Type B pancreatic cell (in vitro differentiated cells): Measurements from ENCODE around the gene TIGD7. TPM values are rescaled to one million over a fixed set of nuclear protein-coding genes. Genes with fewer than 3 reads are reported as not detected.

Source experiments
- DNase-seq: peaks from one replicate; pipeline ENCODE4 v3.0.0; 2021; ENCODE audit warnings: mixed read lengths; ENCODE audit not compliant: unreplicated experiment; ENCODE audit errors: extremely low spot score
- H3K27ac Mint-ChIP-seq: 2 replicates; pipeline ENCODE4 v1.8.0; 2021; ENCODE audit warnings: mild to moderate bottlenecking, mixed read lengths
- H3K27me3 Mint-ChIP-seq: 2 replicates; pipeline ENCODE4 v1.8.0; 2021; ENCODE audit warnings: mixed read lengths
- H3K36me3 Mint-ChIP-seq: 2 replicates; pipeline ENCODE4 v1.8.0; 2021; ENCODE audit warnings: mixed read lengths
- H3K4me1 Mint-ChIP-seq: one replicate; pipeline ENCODE4 v1.8.0; 2021; ENCODE audit warnings: mixed read lengths; ENCODE audit not compliant: unreplicated experiment
- H3K4me3 Mint-ChIP-seq: 2 replicates; pipeline ENCODE4 v1.8.0; 2021; ENCODE audit warnings: mild to moderate bottlenecking, mixed read lengths
- H3K9me3 Mint-ChIP-seq: 2 replicates; pipeline ENCODE4 v1.8.0; 2021; ENCODE audit warnings: mixed read lengths
- CTCF ChIP-seq: fragments of 200-600 bp; sonication (generic); conservative IDR thresholded peaks from 2 replicates; pipeline ENCODE4 v1.5.0; 2021; ENCODE audit warnings: antibody characterized with exemption, mild to moderate bottlenecking
- total RNA-seq: library from RNA; stranded (reverse); gene quantifications from 2 replicates; pipeline ENCODE4 v1.2.1, GENCODE V29; 2021; ENCODE audit warnings: low replicate concordance

The TIGD7 gene
- total RNA-seq, 1 donor from 2014 or later, result 9.4 TPM

GRCh38 chr16:3289998-3290673 lies 15.1 kb downstream of the TIGD7 start:
- Mint-ChIP-seq H3K27me3 (no peaks in the 10 kb centered on the region), H3K4me1 (no peaks in the 10 kb centered on the region), H3K27ac (no peak overlapping the region), H3K36me3 (peaks cover 82% of the 10 kb centered on the region), H3K4me3 (no peak overlapping the region), H3K9me3 (peaks cover 17% of the 10 kb centered on the region)
- no peak for DNase-seq
- no peak for TF ChIP-seq CTCF

GRCh38 chr16:3285131-3285530 lies 20.1 kb downstream of the TIGD7 start:
- DNase-seq, result no peak
- no peak overlapping the region for H3K27ac Mint-ChIP-seq
- peaks cover 14% of the 10 kb centered on the region for H3K4me1 Mint-ChIP-seq
- H3K4me3 Mint-ChIP-seq, result peak overlapping the region; percentile 97
- H3K9me3 Mint-ChIP-seq, result peaks cover 3% of the 10 kb centered on the region
- peaks cover 52% of the 10 kb centered on the region for H3K36me3 Mint-ChIP-seq
- TF ChIP-seq CTCF, result no peak
- no peaks in the 10 kb centered on the region for H3K27me3 Mint-ChIP-seq

GRCh38 chr16:3283543-3284447 lies 21.4 kb downstream of the TIGD7 start:
- no peak for DNase-seq
- Mint-ChIP-seq H3K27ac (peak overlapping the region; percentile 99), H3K27me3 (no peaks in the 10 kb centered on the region), H3K9me3 (no peaks in the 10 kb centered on the region), H3K4me3 (peak overlapping the region; percentile 97), H3K4me1 (peaks cover 14% of the 10 kb centered on the region), H3K36me3 (peaks cover 42% of the 10 kb centered on the region)
- TF ChIP-seq CTCF, result no peak

GRCh38 chr16:3282730-3283542 lies 22.3 kb downstream of the TIGD7 start, which contains the start of gene ZNF263:
ZNF263 (plus strand) TSS chr16:3283491; CDS start chr16:3283819, 328 bp downstream.
- peaks cover 14% of the 10 kb centered on the region for H3K4me1 Mint-ChIP-seq
- peaks cover 37% of the 10 kb centered on the region for H3K36me3 Mint-ChIP-seq
- H3K4me3 Mint-ChIP-seq, result peak within 1 kb of the TSS; percentile 97
- H3K27me3 Mint-ChIP-seq, result peaks cover 4% of the 10 kb centered on the region
- H3K27ac Mint-ChIP-seq, result peak within 1 kb of the TSS; percentile 99
- no peak for TF ChIP-seq CTCF
- DNase-seq, result peak; percentile 94
- no peaks in the 10 kb centered on the region for H3K9me3 Mint-ChIP-seq

- Mint-ChIP-seq H3K4me1 (peaks cover 14% of the 10 kb centered on the region), H3K27me3 (peaks cover 10% of the 10 kb centered on the region), H3K27ac (peak overlapping the region; percentile 99), H3K4me3 (peak overlapping the region; percentile 97), H3K9me3 (no peaks in the 10 kb centered on the region), H3K36me3 (peaks cover 30% of the 10 kb centered on the region)
- no peak for DNase-seq
- TF ChIP-seq CTCF, result peak; percentile 17
Observed at GRCh38 chr16:3282103-3282729, 23.0 kb downstream of the TIGD7 start.
